Upper lobe of left lung (tissue), 6 donors: ENCODE results near the gene DNAH8. TPM values are rescaled to one million over a fixed set of nuclear protein-coding genes. Genes with fewer than 3 reads are reported as not detected.

Source experiments
- ATAC-seq, 2 donors: fragments of 200-7000 bp; cut with Tn5 transposase; one replicate each; pipeline ENCODE4 v1.9.1; 2022; ENCODE audit warnings: mild to moderate bottlenecking in 2 of 2, moderate library complexity in 2 of 2; ENCODE audit not compliant: low FRiP score in 2 of 2
- DNase-seq, 2 donors: peaks; one replicate each; pipeline ENCODE4 v3.0.0-alpha.2; 2019 to 2020
- H3K27ac ChIP-seq, 4 donors: fragments of 200-600 bp; sonication (generic); one replicate each; pipeline ENCODE4 v1.5.1; 2016 to 2019
- H3K27me3 ChIP-seq, 4 donors: fragments of 200-600 bp; sonication (generic); one replicate each; pipeline ENCODE4 v1.5.1; 2017 to 2019
- H3K36me3 ChIP-seq, 4 donors: fragments of 200-600 bp; sonication (generic); one replicate each; pipeline ENCODE4 v1.5.1; 2016 to 2019
- H3K4me1 ChIP-seq, 4 donors: fragments of 200-600 bp; sonication (generic); one replicate each; pipeline ENCODE4 v1.5.1; 2018 to 2019
- H3K4me3 ChIP-seq, 4 donors: fragments of 200-600 bp; sonication (generic); one replicate each; pipeline ENCODE4 v1.5.1; 2017 to 2019; ENCODE audit warnings: mild to moderate bottlenecking in 2 of 4, moderate library complexity in 1 of 4
- H3K9me3 ChIP-seq, 4 donors: fragments of 200-600 bp; sonication (generic); one replicate each; pipeline ENCODE4 v1.5.1; 2018 to 2019
- CTCF ChIP-seq, 6 experiments: fragments of 450-650 bp in 4 of 6; fragments of 200-600 bp in 2 of 6; sonication (generic) in 2 of 6; IDR thresholded peaks; one replicate each; pipeline ENCODE4 v1.5.1; 2016 to 2019; ENCODE audit warnings: antibody characterized with exemption in 6 of 6
- EP300 ChIP-seq, 4 donors: sonication (generic); formaldehyde crosslinking; IDR thresholded peaks; one replicate each; pipeline ENCODE4 v1.5.1; 2017; ENCODE audit warnings: antibody characterized with exemption in 4 of 4, control low read depth in 2 of 4
- POLR2A ChIP-seq, 4 donors: fragments of 450-650 bp; IDR thresholded peaks; one replicate each; pipeline ENCODE4 v1.5.1; 2016 to 2017; ENCODE audit warnings: antibody characterized with exemption in 4 of 4, mild to moderate bottlenecking in 2 of 4
- POLR2AphosphoS5 ChIP-seq, 2 donors: sonication (generic); formaldehyde crosslinking; IDR thresholded peaks; one replicate each; pipeline ENCODE4 v1.5.1; 2017; ENCODE audit warnings: antibody characterized with exemption in 2 of 2
- WGBS, 2 donors: methylation state at CpG; one replicate each; pipeline ENCODE4 v1.1.5; 2017 to 2018; 5-methylcytosine and 5-hydroxymethylcytosine counted together
- total RNA-seq, 6 donors: library from RNA; depleted of rRNA in 4 of 6; stranded (reverse); fragments of >200 nt in 4 of 6; gene quantifications; one replicate each; pipeline versions ENCODE4 v1.1.0 to v1.2.1, GENCODE V29; 2016 to 2021
- donor health status: DM: no; HTN: no; CAD: no; lungs with moderate emphysema.
- donor health status: DM: no; HTN: yes; CAD: no; lungs with severe emphysema.

Gene DNAH8
- total RNA-seq, 6 donors from 2014 or later, result under 0.01 to 0.24 (median 0.15) TPM; not detected in 2

GRCh38 chr6:38803129-38803528 lies 88.0 kb downstream of the DNAH8 start:
- WGBS, 2 donors, result 43 to 83% methylated on average over 3 of the region's 3 CpGs

GRCh38 chr6:38804358-38804757 lies 89.2 kb downstream of the DNAH8 start:
- no peak for DNase-seq
- Histone ChIP-seq H3K4me3 (no peak overlapping the region), H3K9me3 (no peaks in the 10 kb centered on the region), H3K27me3 (no peaks in the 10 kb centered on the region), H3K27ac (no peak overlapping the region), H3K36me3 (no peaks in the 10 kb centered on the region), H3K4me1 (no peaks in the 10 kb centered on the region)
- WGBS, 2 donors, result 68 to 70% methylated on average over 4 of the region's 4 CpGs
- ATAC-seq, result no peak
- TF ChIP-seq POLR2AphosphoS5 (IDR thresholded peaks at IDR 0.05) (no peak), EP300 (IDR thresholded peaks at IDR 0.05) (no peak), POLR2A (IDR thresholded peaks at IDR 0.05) (no peak), CTCF (IDR thresholded peaks at IDR 0.05) (no peak)

More at GRCh38 chr6:38803129-38803528, 88.0 kb downstream of the DNAH8 start:
- DNase-seq (no peak), ATAC-seq (no peak)
- Histone ChIP-seq H3K4me1 (no peaks in the 10 kb centered on the region), H3K9me3 (no peaks in the 10 kb centered on the region), H3K27me3 (no peaks in the 10 kb centered on the region), H3K4me3 (no peak overlapping the region), H3K36me3 (no peaks in the 10 kb centered on the region), H3K27ac (no peak overlapping the region)
- no peak for TF ChIP-seq POLR2AphosphoS5 (IDR thresholded peaks at IDR 0.05)
- no peak for TF ChIP-seq POLR2A (IDR thresholded peaks at IDR 0.05)
- TF ChIP-seq CTCF (IDR thresholded peaks at IDR 0.05), result no peak
- no peak for TF ChIP-seq EP300 (IDR thresholded peaks at IDR 0.05)

GRCh38 chr6:38805127-38805655 lies 90.1 kb downstream of the DNAH8 start:
- Histone ChIP-seq H3K4me3 (no peak overlapping the region), H3K9me3 (no peaks in the 10 kb centered on the region), H3K36me3 (no peaks in the 10 kb centered on the region), H3K27me3 (no peaks in the 10 kb centered on the region), H3K4me1 (no peaks in the 10 kb centered on the region), H3K27ac (no peak overlapping the region)
- DNase-seq, result no peak
- no peak for TF ChIP-seq POLR2AphosphoS5 (IDR thresholded peaks at IDR 0.05)
- no peak for TF ChIP-seq EP300 (IDR thresholded peaks at IDR 0.05)
- no peak for TF ChIP-seq POLR2A (IDR thresholded peaks at IDR 0.05)
- no peak for TF ChIP-seq CTCF (IDR thresholded peaks at IDR 0.05)
- 84% methylated on average over 4 of the region's 4 CpGs for WGBS, 2 donors
- ATAC-seq, result no peak

- Histone ChIP-seq H3K4me1 (no peaks in the 10 kb centered on the region), H3K27ac (no peak overlapping the region), H3K36me3 (no peaks in the 10 kb centered on the region), H3K27me3 (no peaks in the 10 kb centered on the region), H3K4me3 (no peak overlapping the region), H3K9me3 (no peaks in the 10 kb centered on the region)
- DNase-seq, result no peak
- WGBS, 2 donors, result 67 to 77% methylated on average over 2 of the region's 2 CpGs
- TF ChIP-seq EP300 (IDR thresholded peaks at IDR 0.05) (no peak), POLR2AphosphoS5 (IDR thresholded peaks at IDR 0.05) (no peak), CTCF (IDR thresholded peaks at IDR 0.05) (no peak), POLR2A (IDR thresholded peaks at IDR 0.05) (no peak)
- ATAC-seq, result no peak
These were observed 90.6 kb downstream of the DNAH8 start for GRCh38 chr6:38805692-38806091.

- H3K9me3 ChIP-seq, result no peaks in the 10 kb centered on the region
- H3K4me3 ChIP-seq, result no peak overlapping the region
- TF ChIP-seq POLR2AphosphoS5 (IDR thresholded peaks at IDR 0.05), result no peak
- no peak for TF ChIP-seq POLR2A (IDR thresholded peaks at IDR 0.05)
- no peak for TF ChIP-seq EP300 (IDR thresholded peaks at IDR 0.05)
- no peak for TF ChIP-seq CTCF (IDR thresholded peaks at IDR 0.05)
- no peaks in the 10 kb centered on the region for H3K27me3 ChIP-seq
- ATAC-seq, result no peak
- no peak for DNase-seq
- 44 to 70% methylated on average over 2 of the region's 2 CpGs for WGBS, 2 donors
- no peaks in the 10 kb centered on the region for H3K4me1 ChIP-seq
- no peaks in the 10 kb centered on the region for H3K36me3 ChIP-seq
- H3K27ac ChIP-seq, result no peak overlapping the region
These were observed 91.2 kb downstream of the DNAH8 start for GRCh38 chr6:38806271-38806670.
